GM19452 (cell line): ENCODE results near the gene PSMC4.
"Not testable (repeated sequence)": the region's sequence is repeated elsewhere in the genome, so short reads cannot be mapped to it uniquely, and the experiment has no call there.

Source experiments
- ATAC-seq: cut with Tn5 transposase; IDR thresholded peaks from one replicate; pipeline ENCODE4 v1.9.1; 2021; ENCODE audit not compliant: unreplicated experiment

PSMC4 gene

DNA sequence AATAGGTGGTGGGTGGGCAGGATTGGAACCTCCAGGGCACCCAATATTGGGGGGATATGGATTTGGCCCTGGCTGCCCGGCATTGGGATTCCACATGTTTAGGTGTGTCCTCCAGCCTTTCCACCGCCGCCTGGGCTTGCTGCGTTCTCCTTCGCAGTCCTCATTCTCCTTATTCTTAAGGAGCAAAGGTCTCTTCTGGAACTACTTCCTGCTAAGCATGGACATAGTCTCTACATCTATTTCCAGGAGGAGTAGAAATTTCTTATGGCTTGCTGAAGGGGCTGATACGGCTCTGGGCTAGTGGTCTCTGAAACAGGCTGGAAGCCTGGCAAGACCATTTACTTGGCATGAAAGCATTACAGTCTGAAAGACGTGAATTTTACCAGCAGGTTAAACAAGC lies 27.4 kb upstream of the PSMC4 start:
- no peak for ATAC-seq

- no peak for ATAC-seq
These were observed 24.4 kb upstream of the PSMC4 start for GRCh38 chr19:39946532-39946931.

GRCh38 chr19:39949026-39949747 lies 21.8 kb upstream of the PSMC4 start:
- no peak for ATAC-seq

DNA sequence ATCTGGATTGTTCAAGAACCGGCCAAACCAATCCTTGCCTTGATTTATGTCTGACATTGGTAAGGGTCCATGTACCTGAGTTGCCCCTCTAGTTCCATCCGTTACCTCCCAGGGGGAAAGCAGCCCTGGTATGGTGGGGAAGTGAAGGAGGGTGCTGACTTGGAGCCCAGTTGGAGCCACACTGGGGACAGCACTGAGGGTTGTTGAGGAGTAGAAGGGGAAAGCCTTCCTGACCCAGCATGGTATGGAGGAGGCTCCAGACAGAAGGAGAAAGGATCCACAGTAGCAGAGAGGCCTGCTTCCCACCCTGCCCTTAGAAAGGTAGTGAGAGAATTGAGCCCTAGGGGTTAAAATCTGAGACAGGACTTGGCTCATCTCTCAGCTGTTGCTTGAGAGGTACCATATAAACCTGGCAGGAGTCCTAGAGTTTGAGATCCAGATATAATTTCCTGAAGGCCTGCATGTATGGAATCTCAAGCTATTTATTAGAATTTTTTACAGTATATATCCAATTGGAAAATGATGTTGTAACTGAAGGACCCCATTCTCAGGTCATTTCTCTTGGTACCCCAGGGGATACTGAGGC lies 19.8 kb upstream of the PSMC4 start:
- ATAC-seq = no peak

DNA sequence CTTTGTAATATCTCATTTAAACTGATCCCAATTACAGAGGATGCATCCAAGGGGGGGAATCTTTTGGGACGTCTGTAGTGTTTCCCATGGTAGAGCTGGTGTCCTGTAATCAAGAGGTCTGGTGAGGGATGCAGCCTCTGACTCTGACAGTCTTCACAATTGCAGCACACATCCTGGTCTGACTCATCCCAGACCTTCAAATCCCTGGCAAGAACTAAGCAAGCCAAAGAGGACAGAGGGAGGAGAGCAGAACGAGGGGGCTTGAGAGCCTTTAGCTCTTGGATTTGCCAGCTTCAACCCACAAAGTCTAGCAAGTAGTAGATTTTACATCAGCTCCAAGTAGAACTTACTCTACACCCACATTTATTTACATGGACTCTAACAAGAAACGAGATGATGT lies 19.3 kb upstream of the PSMC4 start:
- no peak for ATAC-seq

GRCh38 chr19:39953915-39954314 lies 17.1 kb upstream of the PSMC4 start:
- no peak for ATAC-seq

DNA sequence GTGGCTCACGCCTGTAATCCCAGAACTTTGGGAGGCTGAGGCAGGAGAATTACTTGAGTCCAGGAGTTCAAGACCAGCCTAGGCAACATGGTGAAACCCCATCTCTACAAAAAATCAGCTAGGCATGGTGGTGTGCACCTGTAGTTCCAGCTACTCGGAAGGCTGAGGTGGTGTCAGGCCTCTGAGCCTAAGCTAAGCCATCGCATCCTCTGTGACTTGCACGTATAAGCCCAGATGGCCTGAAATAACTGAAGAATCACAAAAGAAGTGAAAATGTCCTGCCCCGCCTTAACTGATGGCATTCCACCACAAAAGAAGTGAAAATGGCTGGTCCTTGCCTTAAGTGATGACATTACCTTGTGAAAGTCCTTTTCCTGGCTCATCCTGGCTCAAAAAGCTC lies 13.1 kb upstream of the PSMC4 start:
- ATAC-seq = not testable (repeated sequence)

DNA sequence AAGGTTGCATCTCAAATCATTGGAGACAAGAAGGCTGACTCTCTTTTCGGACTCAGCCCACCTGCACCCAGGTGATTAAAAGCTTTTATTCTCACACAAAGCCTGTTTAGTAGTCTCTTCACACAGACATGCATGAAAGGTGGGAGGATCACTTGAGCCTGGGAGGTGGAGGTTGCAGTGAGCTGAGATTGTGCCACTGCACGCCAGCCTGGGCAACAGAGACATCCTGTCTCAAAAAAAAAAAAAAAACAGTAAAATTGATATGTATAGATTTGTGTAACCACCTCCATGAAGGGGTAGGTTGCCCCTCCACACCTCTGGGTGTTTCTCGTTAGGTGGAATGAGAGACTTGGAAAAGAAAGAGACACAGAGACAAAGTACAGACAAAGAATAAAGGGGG lies 12.0 kb upstream of the PSMC4 start:
- ATAC-seq = not testable (repeated sequence)

DNA sequence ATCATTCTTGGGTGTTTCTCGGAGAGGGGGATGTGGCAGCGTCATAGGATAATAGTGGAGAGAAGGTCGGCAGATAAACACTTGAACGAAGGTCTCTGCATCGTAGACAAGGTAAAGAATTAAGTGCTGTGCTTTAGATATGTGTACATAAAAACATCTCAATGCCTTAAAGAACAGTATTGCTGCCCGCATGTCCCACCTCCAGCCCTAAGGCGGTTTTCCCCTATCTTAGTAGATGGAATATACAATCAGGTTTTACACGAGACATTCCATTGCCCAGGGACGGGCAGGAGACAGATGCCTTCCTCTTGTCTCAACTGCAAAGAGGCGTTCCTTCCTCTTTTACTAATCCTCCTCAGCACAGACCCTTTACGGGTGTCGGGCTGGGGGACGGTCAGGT lies 11.6 kb upstream of the PSMC4 start:
- not testable (repeated sequence) for ATAC-seq

DNA sequence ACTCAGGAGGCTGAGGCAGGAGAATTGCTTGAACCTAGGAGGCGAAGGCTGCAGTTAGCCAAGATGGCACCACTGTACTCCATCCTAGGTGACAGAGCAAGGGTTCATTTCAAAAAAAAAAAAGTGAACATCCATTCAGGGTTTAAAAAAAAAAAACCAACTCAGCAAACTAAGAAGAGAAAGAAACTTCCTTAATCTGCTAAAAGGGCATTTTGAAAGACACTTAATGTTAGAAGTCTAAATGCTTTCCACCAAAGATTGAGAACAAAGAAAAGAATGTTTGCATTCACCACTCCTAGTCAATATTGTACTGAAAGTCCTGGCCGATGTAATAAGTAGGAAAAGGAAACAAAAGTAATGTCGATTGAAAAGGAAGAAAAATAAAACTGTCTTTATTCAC lies 7.1 kb upstream of the PSMC4 start:
- ATAC-seq = no peak

GRCh38 chr19:39966617-39967016 lies 4.3 kb upstream of the PSMC4 start:
- no peak for ATAC-seq

DNA sequence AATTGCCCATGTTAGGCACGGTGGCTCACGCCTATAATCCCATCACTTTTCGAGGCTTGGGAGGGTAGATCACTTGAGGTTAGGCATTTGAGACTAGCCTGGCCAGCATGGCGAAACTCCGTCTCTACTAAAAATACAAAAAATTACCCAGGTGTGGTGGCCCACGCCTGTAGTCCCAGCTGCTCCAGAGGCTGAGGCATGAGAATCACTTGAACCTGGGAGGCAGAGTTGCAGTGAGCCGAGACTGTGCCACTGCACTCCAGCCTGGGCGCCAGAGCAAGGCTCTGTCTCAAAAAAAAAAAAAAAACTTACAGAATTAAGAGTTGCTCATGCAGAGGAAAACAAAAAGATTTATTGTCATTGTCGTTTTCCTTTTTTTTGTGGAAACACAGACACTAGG lies 3.4 kb upstream of the PSMC4 start:
- no peak for ATAC-seq

GRCh38 chr19:39968789-39969188 lies 2.2 kb upstream of the PSMC4 start:
- ATAC-seq = no peak

GRCh38 chr19:39969266-39969665 lies 1.7 kb upstream of the PSMC4 start:
- ATAC-seq = no peak

GRCh38 chr19:39969681-39970424 lies 1.1 kb upstream of the PSMC4 start:
- no peak for ATAC-seq

DNA sequence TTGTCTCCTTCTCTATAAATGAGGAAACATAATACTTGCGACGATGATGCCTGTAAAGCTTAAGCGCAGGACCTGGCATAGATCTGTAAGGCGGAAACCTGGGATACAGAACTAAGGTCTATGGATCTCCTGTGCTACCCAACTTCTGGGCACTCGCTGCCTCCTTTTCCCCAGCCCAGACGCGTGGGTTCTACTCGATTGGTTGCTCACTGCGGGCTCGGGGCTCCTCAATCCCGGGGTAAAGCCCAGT lies 615 bp upstream of the PSMC4 start:
- ATAC-seq = peak; percentile 13

- no peak for ATAC-seq
These were observed 543 bp downstream of the PSMC4 start for GRCh38 chr19:39971380-39972035.

GRCh38 chr19:39974377-39975155 lies 3.6 kb downstream of the PSMC4 start:
- no peak for ATAC-seq

GRCh38 chr19:39982883-39983282 lies 11.9 kb downstream of the PSMC4 start:
- ATAC-seq = no peak

DNA sequence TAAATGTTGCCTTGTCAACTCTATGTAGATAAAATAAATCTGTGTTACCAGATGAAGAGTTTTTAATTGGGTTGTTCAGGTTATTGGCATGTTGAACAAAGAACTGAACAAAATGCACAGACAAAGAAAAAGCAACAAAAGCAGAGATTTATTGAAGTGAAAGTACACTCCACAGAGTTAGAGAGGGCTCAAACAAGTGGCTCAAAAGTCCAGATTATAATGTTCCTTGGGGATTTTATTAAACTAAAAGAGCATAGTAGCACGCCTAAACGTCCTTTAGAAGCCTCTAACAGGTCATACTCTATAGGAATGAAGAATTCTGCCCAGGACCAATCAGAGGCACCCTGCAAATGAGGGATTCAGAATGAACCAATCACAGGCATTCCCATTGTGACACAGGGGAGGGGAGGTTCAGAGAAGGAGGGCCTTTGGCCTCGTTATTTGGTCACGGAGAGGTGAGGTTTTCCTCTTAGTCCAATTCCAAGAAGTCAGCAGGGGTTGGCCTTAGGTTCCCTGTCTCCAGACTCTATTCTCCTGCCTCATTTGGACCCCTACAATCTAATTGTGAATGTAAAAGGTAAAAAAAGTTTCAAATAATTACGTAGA lies 12.8 kb downstream of the PSMC4 start:
- no peak for ATAC-seq

GRCh38 chr19:39986643-39987042 lies 15.7 kb downstream of the PSMC4 start:
- no peak for ATAC-seq
